Measurements from ENCODE around the gene ZNF423. TPM values are rescaled to one million over a fixed set of nuclear protein-coding genes. Genes with fewer than 3 reads are reported as not detected.

The ZNF423 gene
- total and polyA plus RNA-seq, 7 donors, result 0.69 to 19.7 (median 3.6) TPM

- no peak for DNase-seq
- no peaks in the 10 kb centered on the region for H3K27me3 ChIP-seq
- 48 to 76% methylated on average over 7 of the region's 7 CpGs for WGBS, 2 donors
- no peak overlapping the region for H3K4me3 ChIP-seq
- H3K9me3 ChIP-seq, result no peaks in the 10 kb centered on the region
- H3K4me1 ChIP-seq, result no peaks in the 10 kb centered on the region
- no peak for TF ChIP-seq EP300 (IDR thresholded peaks at IDR 0.05)
- TF ChIP-seq POLR2AphosphoS5 (IDR thresholded peaks at IDR 0.05), result no peak
- TF ChIP-seq CTCF (IDR thresholded peaks at IDR 0.05), result no peak
- no peak for TF ChIP-seq POLR2A (IDR thresholded peaks at IDR 0.05)
- intact Hi-C loops (cut with DNase I), result no loop called here
- no peaks in the 10 kb centered on the region for H3K36me3 ChIP-seq
- no peak overlapping the region for H3K27ac ChIP-seq
These were observed 45.0 kb upstream of the ZNF423 start for GRCh38 chr16:49900875-49901274.

- no peaks in the 10 kb centered on the region for H3K9me3 ChIP-seq
- TF ChIP-seq EP300 (IDR thresholded peaks at IDR 0.05) (no peak), CTCF (IDR thresholded peaks at IDR 0.05) (no peak), POLR2A (IDR thresholded peaks at IDR 0.05) (no peak), POLR2AphosphoS5 (IDR thresholded peaks at IDR 0.05) (no peak)
- no peaks in the 10 kb centered on the region for H3K36me3 ChIP-seq
- no peak overlapping the region for H3K4me3 ChIP-seq
- H3K27ac ChIP-seq, result no peak overlapping the region
- no peaks in the 10 kb centered on the region for H3K4me1 ChIP-seq
- DNase-seq, result no peak
- 24 to 69% methylated on average over 8 of the region's 8 CpGs for WGBS, 2 donors
- no peaks in the 10 kb centered on the region for H3K27me3 ChIP-seq
- intact Hi-C loops (cut with DNase I), result no loop called here
These were observed 44.2 kb upstream of the ZNF423 start for GRCh38 chr16:49899991-49900695.

GRCh38 chr16:49896447-49896964, 40.6 kb upstream of the ZNF423 start:
- no peaks in the 10 kb centered on the region for H3K36me3 ChIP-seq
- no peak for DNase-seq
- no peaks in the 10 kb centered on the region for H3K9me3 ChIP-seq
- H3K4me1 ChIP-seq, result no peaks in the 10 kb centered on the region
- no peak overlapping the region for H3K4me3 ChIP-seq
- intact Hi-C loops (cut with DNase I), result no loop called here
- WGBS, 2 donors, result 43 to 82% methylated on average over 12 of the region's 12 CpGs
- no peak overlapping the region for H3K27ac ChIP-seq
- H3K27me3 ChIP-seq, result no peaks in the 10 kb centered on the region
- no peak for TF ChIP-seq POLR2A (IDR thresholded peaks at IDR 0.05)
- TF ChIP-seq POLR2AphosphoS5 (IDR thresholded peaks at IDR 0.05), result no peak
- no peak for TF ChIP-seq EP300 (IDR thresholded peaks at IDR 0.05)
- no peak for TF ChIP-seq CTCF (IDR thresholded peaks at IDR 0.05)

- TF ChIP-seq POLR2AphosphoS5 (IDR thresholded peaks at IDR 0.05) (no peak), EP300 (IDR thresholded peaks at IDR 0.05) (no peak), CTCF (IDR thresholded peaks at IDR 0.05) (no peak)
- Histone ChIP-seq H3K4me1 (no peaks in the 10 kb centered on the region), H3K36me3 (no peaks in the 10 kb centered on the region), H3K27me3 (peaks cover 0 to 2% (median 0%) of the 10 kb centered on the region in 3 donors), H3K4me3 (no peak overlapping the region), H3K9me3 (peaks cover 0 to 4% (median 0%) of the 10 kb centered on the region in 4 donors), H3K27ac (no peak overlapping the region)
- DNase-seq, result no peak
- 18 to 26% methylated on average over 5 of the region's 5 CpGs for WGBS, 2 donors
- intact Hi-C loops (cut with DNase I), result no loop called here
These were observed 35.0 kb upstream of the ZNF423 start for GRCh38 chr16:49890876-49891275.
